Left lung (tissue), 10 donors: ENCODE measurements around the gene CNTRL. TPM values are rescaled to one million over a fixed set of nuclear protein-coding genes. Genes with fewer than 3 reads are reported as not detected.

Source experiments
- ATAC-seq: fragments of 200-7000 bp; cut with Tn5 transposase; one replicate; pipeline ENCODE4 v1.9.1; 2020; ENCODE audit warnings: moderate library complexity
- DNase-seq, 4 donors: peaks; one replicate each; pipeline ENCODE4 v3.0.0-alpha.2; 2013 to 2020
- H3K27ac ChIP-seq, 2 donors: fragments of 200-600 bp; sonication (generic) in 1 of 2; one replicate each; pipeline versions ENCODE4 v1.5.0 to v1.8.0; 2020 to 2021
- H3K27me3 ChIP-seq, 2 donors: fragments of 200-600 bp; sonication (generic) in 1 of 2; one replicate each; pipeline versions ENCODE4 v1.5.0 to v1.8.0; 2020 to 2021
- H3K36me3 ChIP-seq, 2 donors: fragments of 200-600 bp; sonication (generic) in 1 of 2; one replicate each; pipeline versions ENCODE4 v1.5.0 to v1.8.0; 2020 to 2021
- H3K4me1 ChIP-seq, 2 donors: fragments of 200-600 bp; one replicate each; pipeline ENCODE4 v1.8.0; 2021
- H3K4me3 ChIP-seq, 2 donors: fragments of 200-600 bp; sonication (generic) in 1 of 2; one replicate each; pipeline versions ENCODE4 v1.5.0 to v1.8.0; 2020 to 2021; ENCODE audit warnings: mild to moderate bottlenecking in 1 of 2
- H3K9me3 ChIP-seq, 2 donors: fragments of 200-600 bp; sonication (generic) in 1 of 2; one replicate each; pipeline versions ENCODE4 v1.5.0 to v1.8.0; 2020 to 2021
- CTCF ChIP-seq, 2 donors: fragments of 200-600 bp; sonication (generic) in 1 of 2; IDR thresholded peaks; one replicate each; pipeline versions ENCODE4 v1.5.0 to v1.8.0; 2021; ENCODE audit warnings: antibody characterized with exemption in 2 of 2
- intact Hi-C, 2 donors: fragments of 100-400 bp; cut with DNase I; formaldehyde crosslinking; loops; one replicate each; pipeline versions ENCODE4 v1.11.2 to v1.14.2; 2022
- polyA plus RNA-seq, 6 donors: library from polyadenylated mRNA; unstranded; fragments of 120-200 nt; gene quantifications; one replicate each; pipeline ENCODE4 v1.2.1, GENCODE V29; 2013; ENCODE audit not compliant: insufficient read length in 6 of 6
- total RNA-seq, 2 donors: library from RNA; stranded (reverse); fragmentation: NEBNext Ultra II Directional; extraction: Animal tissue kit (Norgen Biotek cat#: 25700); gene quantifications; one replicate each; pipeline ENCODE4 v1.2.1, GENCODE V29; 2021
- donor health status: DM: no; HTN: yes; CAD: no.
- donor health status: DM: no; HTN: no; CAD: no.

Gene CNTRL
- total and polyA plus RNA-seq, 8 donors, result 13.6 to 67.6 (median 51.6) TPM

- Histone ChIP-seq H3K36me3 (no peaks in the 10 kb centered on the region), H3K4me3 (no peak overlapping the region), H3K27ac (no peak overlapping the region), H3K27me3 (no peaks in the 10 kb centered on the region), H3K4me1 (peaks cover 0 to 27% of the 10 kb centered on the region in 2 donors), H3K9me3 (peaks cover 0 to 2% of the 10 kb centered on the region in 2 donors)
- no peak for TF ChIP-seq CTCF (IDR thresholded peaks at IDR 0.05)
- peak; percentile 19 for ATAC-seq
- intact Hi-C loops, result no loop called here
- no peak for DNase-seq
Observed at GRCh38 chr9:121105531-121105930, 30.8 kb downstream of the CNTRL start.

GRCh38 chr9:121107029-121107428 lies 32.3 kb downstream of the CNTRL start:
- H3K36me3 ChIP-seq, result no peaks in the 10 kb centered on the region
- no peak for TF ChIP-seq CTCF (IDR thresholded peaks at IDR 0.05)
- H3K4me3 ChIP-seq, result no peak overlapping the region
- H3K27me3 ChIP-seq, result no peaks in the 10 kb centered on the region
- intact Hi-C loops, result no loop called here
- H3K9me3 ChIP-seq, result peaks cover 0 to 2% of the 10 kb centered on the region in 2 donors
- ATAC-seq, result no peak
- no peak overlapping the region for H3K27ac ChIP-seq
- no peak for DNase-seq
- H3K4me1 ChIP-seq, result peaks cover 0 to 27% of the 10 kb centered on the region in 2 donors

GRCh38 chr9:121107881-121108280 lies 33.1 kb downstream of the CNTRL start:
- no peak for ATAC-seq

GRCh38 chr9:121115466-121115865 lies 40.7 kb downstream of the CNTRL start:
- no peaks in the 10 kb centered on the region for H3K27me3 ChIP-seq
- ATAC-seq (no peak), DNase-seq (no peak)
- no peaks in the 10 kb centered on the region for H3K9me3 ChIP-seq
- H3K27ac ChIP-seq, result peak overlapping the region in 1 of 2 donors; percentile 3
- H3K4me3 ChIP-seq, result no peak overlapping the region
- peaks cover 0 to 9% of the 10 kb centered on the region in 2 donors for H3K4me1 ChIP-seq
- no peak for TF ChIP-seq CTCF (IDR thresholded peaks at IDR 0.05)
- intact Hi-C loops, result no loop called here
- H3K36me3 ChIP-seq, result no peaks in the 10 kb centered on the region

More at GRCh38 chr9:121107881-121108280, 33.1 kb downstream of the CNTRL start:
- intact Hi-C loops, result no loop called here
- H3K27ac ChIP-seq, result no peak overlapping the region
- peaks cover 0 to 27% of the 10 kb centered on the region in 2 donors for H3K4me1 ChIP-seq
- H3K36me3 ChIP-seq, result no peaks in the 10 kb centered on the region
- H3K27me3 ChIP-seq, result no peaks in the 10 kb centered on the region
- H3K4me3 ChIP-seq, result no peak overlapping the region
- no peak for DNase-seq
- no peak for TF ChIP-seq CTCF (IDR thresholded peaks at IDR 0.05)
- no peaks in the 10 kb centered on the region for H3K9me3 ChIP-seq

- no peaks in the 10 kb centered on the region for H3K9me3 ChIP-seq
- H3K36me3 ChIP-seq, result no peaks in the 10 kb centered on the region
- DNase-seq (no peak), ATAC-seq (no peak)
- H3K27me3 ChIP-seq, result no peaks in the 10 kb centered on the region
- H3K4me3 ChIP-seq, result no peak overlapping the region
- H3K27ac ChIP-seq, result no peak overlapping the region
- TF ChIP-seq CTCF (IDR thresholded peaks at IDR 0.05), result no peak
- intact Hi-C loops, result no loop called here
- H3K4me1 ChIP-seq, result peaks cover 0 to 32% of the 10 kb centered on the region in 2 donors
Observed at GRCh38 chr9:121118266-121118665, 43.5 kb downstream of the CNTRL start.
